NCI-H2029 treated with DMSO at 0.1 percent for 48 hours (cell line): ENCODE measurements around the gene UGT1A8.

Source experiments
- DNase-seq: peaks from one replicate; lab custom pipeline; 2025; lab: John Stamatoyannopoulos, UW

UGT1A8 gene

DNA sequence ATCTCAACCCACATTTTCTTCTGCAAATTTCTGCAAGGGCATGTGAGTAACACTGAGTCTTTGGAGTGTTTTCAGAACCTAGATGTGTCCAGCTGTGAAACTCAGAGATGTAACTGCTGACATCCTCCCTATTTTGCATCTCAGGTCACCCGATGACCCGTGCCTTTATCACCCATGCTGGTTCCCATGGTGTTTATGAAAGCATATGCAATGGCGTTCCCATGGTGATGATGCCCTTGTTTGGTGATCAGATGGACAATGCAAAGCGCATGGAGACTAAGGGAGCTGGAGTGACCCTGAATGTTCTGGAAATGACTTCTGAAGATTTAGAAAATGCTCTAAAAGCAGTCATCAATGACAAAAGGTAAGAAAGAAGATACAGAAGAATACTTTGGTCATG, 150.6 kb downstream of the UGT1A8 start:
- DNase-seq: no peak

DNA sequence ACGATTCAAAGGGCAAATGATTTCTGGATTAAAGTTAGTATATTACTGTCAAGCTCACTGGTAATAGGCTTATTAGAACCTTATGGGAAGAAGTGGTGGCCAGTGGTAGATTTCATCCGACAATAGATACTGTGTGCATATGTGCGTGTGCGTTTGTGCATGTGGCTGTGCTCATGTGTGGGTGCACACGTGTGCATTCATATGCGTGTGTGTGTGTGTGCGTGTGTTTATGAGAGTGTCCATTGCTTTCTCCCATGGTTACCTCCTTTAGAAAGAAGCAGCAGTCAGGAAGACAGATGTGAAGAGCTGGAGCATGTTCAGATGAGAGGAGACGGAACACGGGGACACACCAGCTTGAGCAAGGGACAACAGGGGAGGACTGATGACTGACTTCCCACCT, 151.8 kb downstream of the UGT1A8 start:
- no peak for DNase-seq

GRCh38 chr2:233772153-233772552, 154.7 kb downstream of the UGT1A8 start:
- no peak for DNase-seq

GRCh38 chr2:233772583-233772982, 155.2 kb downstream of the UGT1A8 start:
- DNase-seq: no peak

- DNase-seq: no peak
Measured at GRCh38 chr2:233773854-233774253, 156.4 kb downstream of the UGT1A8 start.

DNA sequence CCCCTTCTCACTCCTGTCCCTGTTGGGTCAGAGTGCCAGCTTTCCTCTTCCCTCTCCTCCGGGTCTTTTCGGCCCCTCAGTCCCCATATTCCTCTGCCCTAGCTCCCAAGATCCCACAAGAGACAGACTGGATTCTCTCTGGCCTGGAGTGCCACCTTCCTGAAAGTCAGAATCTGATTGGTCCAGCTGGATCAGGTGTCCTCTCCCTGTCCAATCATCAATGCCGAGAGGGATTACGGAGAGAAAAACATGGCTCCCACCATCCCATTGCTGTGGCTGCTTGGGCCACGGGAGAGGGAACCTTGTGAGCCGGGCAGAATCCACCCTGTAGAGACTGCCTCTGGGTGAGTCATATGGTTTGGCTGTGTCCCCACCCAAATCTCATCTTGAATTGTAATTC, 158.0 kb downstream of the UGT1A8 start:
- no peak for DNase-seq

GRCh38 chr2:233778030-233778429, 160.6 kb downstream of the UGT1A8 start, which contains the start of gene MROH2A:
Gene MROH2A, plus strand, starts transcription at chr2:233778330. Its CDS starts 1,029 bp downstream, at chr2:233779359.
- DNase-seq: no peak

- DNase-seq: no peak
Measured at GRCh38 chr2:233779722-233780121, 162.3 kb downstream of the UGT1A8 start.

DNA sequence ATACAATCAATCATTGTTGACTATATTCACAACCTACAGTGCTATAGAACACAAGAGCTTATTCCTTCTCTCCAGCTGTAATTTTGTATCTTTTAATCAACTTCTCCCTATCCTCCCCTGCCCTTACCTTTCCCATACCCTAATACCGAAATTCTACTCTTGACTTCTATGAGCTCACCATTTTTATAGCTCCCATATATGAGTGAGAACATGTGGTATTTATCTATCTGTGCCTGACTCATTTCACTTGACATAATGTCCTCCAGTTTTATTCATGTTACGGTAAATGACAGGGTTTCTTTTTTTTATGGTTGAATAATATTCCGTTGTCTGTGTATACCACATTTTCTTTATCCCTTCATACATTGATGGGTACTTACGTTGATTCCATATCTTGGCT, 163.3 kb downstream of the UGT1A8 start:
- DNase-seq: no peak

DNA sequence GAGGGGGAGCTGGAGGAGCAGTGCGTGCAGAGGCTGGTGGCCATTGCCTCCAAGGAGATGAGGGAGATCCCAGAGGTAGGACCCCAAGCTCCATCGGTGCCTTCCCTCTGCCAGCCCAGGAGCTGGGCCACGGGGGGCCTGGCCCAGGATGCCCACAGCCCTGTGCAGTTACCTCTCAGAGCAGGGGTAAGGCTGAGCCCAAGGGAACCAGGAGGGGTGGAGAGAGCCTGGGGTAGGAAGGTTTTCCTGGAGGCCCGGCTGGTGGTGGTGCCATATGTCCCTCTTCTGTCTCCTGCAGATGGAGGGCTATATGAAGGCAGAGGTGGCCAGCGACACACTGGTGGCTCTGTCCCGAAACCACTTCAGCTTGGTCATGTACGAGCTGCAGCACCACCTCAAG, 172.1 kb downstream of the UGT1A8 start:
- no peak for DNase-seq

- no peak for DNase-seq
Measured at GRCh38 chr2:233791151-233791882, 173.9 kb downstream of the UGT1A8 start.

DNA sequence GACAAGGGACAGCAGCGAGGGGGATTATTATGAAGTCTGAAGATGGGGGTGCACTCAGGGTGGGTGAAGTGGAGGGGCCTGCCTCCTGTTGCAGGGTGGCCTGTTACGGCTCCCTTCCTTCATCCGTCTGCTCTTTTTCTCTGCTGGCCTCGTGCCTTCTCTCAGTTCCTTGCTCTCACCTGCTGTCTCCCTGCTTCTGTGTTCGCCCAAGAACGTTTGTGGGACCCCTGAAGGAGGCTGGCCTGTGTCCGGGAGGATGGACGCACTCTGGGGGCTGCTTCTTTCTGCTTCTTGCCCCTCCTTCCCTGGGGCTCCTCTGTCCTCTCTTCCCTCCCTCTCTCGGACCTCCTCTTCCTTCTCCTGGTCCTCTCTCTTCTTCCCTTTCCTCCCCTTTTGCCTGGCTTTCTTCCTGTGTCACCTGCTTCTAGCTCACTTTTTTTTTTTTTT, 174.5 kb downstream of the UGT1A8 start:
- no peak for DNase-seq

- no peak for DNase-seq
Measured at GRCh38 chr2:233792720-233793119, 175.3 kb downstream of the UGT1A8 start.

DNA sequence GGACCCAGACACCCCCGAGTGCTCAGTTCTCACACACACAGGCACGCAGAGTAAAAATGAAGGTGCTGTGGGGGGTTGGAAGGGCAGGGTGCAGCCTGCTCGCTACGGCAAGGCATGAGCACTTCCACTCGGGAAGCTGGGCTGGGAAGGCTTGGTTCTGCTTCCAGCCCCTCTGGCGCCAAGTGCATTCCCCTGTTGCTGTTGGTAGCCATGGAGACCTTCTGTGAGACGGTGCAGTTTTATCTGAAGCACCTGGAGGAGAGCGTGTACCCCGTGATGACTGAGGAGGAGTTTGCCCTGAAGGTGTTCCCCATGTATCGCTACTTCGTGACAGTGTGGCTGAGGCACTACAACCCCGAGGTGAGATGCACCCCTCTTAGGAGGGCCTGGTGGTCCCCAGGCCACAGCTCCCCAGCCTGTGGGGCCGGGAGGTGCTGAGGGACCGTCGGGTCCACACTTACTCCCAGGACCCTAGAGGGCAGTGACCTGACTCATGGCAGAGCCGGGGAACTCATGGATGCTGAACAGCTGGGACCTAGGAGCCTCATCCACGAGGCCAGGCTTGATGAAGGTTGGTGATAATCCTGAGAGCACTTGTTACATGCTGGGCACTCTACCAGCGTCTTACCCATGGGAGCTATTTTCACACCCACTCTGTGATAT, 176.2 kb downstream of the UGT1A8 start:
- DNase-seq: no peak

DNA sequence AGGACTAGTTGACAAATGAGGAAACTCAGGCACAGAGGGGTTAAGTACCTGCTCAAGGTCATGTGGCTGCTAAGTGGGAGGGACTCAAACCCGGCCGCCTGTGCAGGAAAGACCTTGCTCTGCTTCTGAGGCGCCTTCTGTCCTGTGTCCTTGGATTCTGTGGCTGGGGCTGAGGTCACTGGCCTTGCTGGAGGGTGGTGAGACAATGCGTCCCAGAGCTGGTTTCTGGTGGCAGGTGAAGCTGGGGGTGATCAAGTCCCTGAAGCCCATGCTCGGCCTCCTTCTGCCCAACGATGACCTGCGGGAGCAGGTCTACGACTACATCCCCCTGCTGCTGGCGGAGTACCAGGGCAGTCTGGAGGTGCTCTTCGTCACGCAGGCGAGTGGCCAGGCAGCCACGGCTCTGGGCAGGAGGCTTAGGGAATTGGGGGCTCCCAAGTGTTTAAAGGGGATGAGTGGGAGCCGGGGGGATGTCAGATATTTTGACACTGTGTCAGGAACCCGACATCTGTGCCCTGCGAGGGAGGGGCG, 176.8 kb downstream of the UGT1A8 start:
- no peak for DNase-seq

GRCh38 chr2:233795735-233796171, 178.3 kb downstream of the UGT1A8 start:
- DNase-seq: no peak

DNA sequence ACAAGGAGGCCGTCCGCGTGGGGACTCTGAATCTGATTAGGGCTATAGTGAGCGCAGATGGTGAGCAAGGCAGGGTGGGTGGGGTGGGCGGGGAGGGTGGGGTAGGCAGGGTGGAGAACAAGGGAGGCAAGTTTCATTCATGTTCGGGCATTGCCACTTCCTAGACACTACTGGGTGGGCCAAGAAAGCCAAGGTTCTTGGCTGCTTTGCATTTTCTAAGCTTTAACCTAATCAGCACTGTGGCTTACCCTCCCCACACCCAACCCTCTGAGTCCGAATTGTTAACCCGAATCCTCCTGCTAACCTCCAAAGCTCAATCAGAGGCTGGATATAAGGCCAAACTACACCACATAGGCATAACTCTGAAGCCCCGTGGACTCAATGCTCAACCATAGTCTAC, 178.8 kb downstream of the UGT1A8 start:
- no peak for DNase-seq

GRCh38 chr2:233798335-233799086, 181.1 kb downstream of the UGT1A8 start:
- no peak for DNase-seq

DNA sequence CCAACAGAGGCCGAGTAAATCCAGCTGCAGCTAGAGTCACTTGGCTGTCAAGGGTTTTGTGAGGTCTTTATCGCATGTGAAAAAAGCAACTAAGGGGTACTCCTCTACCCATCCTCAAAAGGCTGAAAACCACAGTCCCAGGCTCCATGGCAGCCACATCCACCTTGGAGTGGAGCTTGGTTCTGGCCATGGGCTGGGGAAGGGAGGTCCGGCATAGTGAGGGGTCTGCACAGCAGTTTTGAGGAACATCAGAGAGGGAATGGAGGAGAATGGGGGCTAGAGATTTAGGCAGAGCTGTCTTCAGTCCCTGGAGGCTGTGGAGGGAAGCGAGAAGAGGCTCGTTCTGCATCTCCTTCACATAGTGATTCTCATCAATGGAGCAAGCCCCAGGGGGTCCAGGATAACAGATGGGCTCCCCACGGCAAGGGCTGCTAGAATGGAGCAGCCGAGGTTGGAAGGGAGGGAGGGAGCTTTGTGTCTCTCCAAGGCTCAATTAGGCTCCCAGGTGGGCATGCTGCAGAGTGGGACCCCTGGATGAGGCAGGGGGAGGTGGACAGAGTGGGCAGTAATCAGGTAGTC, 181.7 kb downstream of the UGT1A8 start:
- no peak for DNase-seq

DNA sequence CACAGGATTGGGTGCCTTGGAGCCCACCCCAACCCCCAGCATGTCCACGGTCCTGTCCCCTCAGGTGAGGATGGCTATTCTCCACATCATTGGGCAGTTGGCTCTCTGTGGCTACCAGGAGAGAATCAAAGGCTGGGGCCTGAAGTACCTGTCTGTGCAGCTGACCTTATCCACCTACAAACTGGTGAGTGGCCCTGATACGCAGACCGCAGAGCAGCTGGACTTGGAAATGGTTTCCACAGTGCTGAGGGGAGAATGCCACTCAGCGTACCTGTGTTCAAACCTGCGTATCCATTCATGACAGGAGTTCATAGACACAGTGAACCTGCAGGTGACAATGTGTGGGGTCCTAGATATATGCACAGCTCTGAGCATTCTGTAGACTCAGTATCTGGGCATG, 182.3 kb downstream of the UGT1A8 start:
- DNase-seq: no peak

GRCh38 chr2:233800208-233800607, 182.8 kb downstream of the UGT1A8 start:
- no peak for DNase-seq
